ENCODE data around the gene RPH3AL.

Gene RPH3AL

DNA sequence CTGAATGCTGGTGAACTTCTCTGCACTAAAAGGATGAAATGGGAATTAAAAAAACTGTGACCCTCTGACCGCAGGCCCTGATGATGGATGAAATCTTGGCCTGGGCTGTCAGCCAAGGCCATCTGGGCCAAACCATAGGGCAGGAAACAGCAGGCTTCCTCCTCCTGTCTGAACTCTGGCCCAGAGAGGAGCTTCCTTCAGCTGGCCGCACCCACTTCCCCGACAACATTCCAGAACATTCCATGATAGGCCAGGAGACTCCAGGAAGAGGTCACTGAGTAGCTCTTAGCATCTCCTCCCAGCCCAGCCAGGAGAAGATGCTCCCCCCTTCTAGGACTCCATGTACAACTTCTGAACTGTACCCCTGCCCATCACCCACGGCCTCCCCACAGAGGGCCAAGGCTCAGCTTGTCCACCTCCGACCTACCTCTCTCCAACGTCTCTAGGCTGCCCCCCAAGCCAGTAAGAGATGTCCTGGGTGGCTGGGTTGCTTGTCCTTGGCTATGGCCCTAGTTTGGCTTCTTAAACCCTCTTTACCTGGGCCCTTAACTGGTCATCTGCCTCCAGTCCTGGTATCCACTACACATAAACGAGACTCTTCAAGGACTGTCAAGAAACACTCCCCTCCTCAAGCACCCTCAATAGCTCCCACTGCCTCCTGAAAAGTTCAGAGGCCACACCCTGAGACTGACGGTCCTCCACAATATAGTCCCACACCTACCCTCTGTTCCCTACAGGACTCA, 1.7 kb downstream of the RPH3AL start:
- TF ChIP-seq ZNF16 (tag by site-specific recombination; IDR thresholded peaks at IDR 0.05; ENCODE audit: low read depth) (peak; percentile 83), ZNF654 (tag by site-specific recombination; IDR thresholded peaks at IDR 0.05; ENCODE audit: low read depth) (no peak), ZNF239 (tag by site-specific recombination; IDR thresholded peaks at IDR 0.05) (no peak)
- ChIA-PET CTCF (interaction anchor here (0.5 to 1.0 kb wide), 2 partner anchors 22 to 42 kb away, joined by 3 to 4 read pairs; no protein-coding TSS in a partner anchor), POLR2A (no interaction called here)
- H3K4me1 ChIP-seq (ENCODE audit: control insufficient read depth, insufficient read depth, low read length) = peaks cover 13% of the 10 kb centered on the region
- H3K4me3 ChIP-seq (ENCODE audit: low read depth, low read length) = no peak overlapping the region
- no peaks in the 10 kb centered on the region for H3K9me3 ChIP-seq (ENCODE audit: control insufficient read depth, insufficient read depth, low read depth, low read length)
- no peak overlapping the region for H3K27ac ChIP-seq (ENCODE audit: extremely low read depth, low read depth, low read length)
- H3K36me3 ChIP-seq (ENCODE audit: control insufficient read depth in 2 of 2, insufficient read depth in 1 of 2, low read length in 2 of 2) = no peaks in the 10 kb centered on the region

DNA sequence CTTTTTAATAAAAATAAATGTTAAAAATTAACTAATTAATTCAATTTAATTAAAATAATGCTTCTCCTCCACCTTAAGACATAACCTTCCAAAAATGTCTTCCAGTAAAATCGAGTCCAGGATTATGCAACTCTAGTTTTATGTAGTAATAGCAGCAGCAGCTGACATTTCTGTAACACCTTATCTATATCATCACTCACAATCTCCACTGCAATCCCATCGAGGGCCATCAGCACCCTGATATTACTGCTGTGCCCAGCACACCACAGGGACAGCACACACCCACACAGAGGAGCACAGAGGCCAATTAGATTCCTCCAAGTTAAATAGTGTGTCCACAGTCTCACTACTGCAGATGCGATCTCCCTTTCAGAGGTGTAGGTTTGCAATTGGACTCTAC, 2.9 kb downstream of the RPH3AL start:
- H3K9me3 ChIP-seq (ENCODE audit: control insufficient read depth, insufficient read depth, low read depth, low read length) = no peaks in the 10 kb centered on the region
- TF ChIP-seq ZNF146 (tag by site-specific recombination; IDR thresholded peaks at IDR 0.05) = no peak
- no peak for TF ChIP-seq ZNF529 (tag by site-specific recombination; IDR thresholded peaks at IDR 0.05; ENCODE audit: insufficient replicate concordance)
- TF ChIP-seq ZNF558 (tag by site-specific recombination; IDR thresholded peaks at IDR 0.05) = no peak
- TF ChIP-seq ZNF596 (tag by site-specific recombination; IDR thresholded peaks at IDR 0.05) = no peak
- no peak for TF ChIP-seq ZNF366 (tag by site-specific recombination; conservative IDR thresholded peaks at IDR 0.05)
- no peak for TF ChIP-seq ZNF792 (tag by site-specific recombination; IDR thresholded peaks at IDR 0.05)
- TF ChIP-seq ZNF701 (tag by site-specific recombination; IDR thresholded peaks at IDR 0.05) = no peak
- TF ChIP-seq SETDB1 (IDR thresholded peaks at IDR 0.05; ENCODE audit: insufficient read length, low read length) = no peak
- TF ChIP-seq MEIS1 (CRISPR knock-in tag; IDR thresholded peaks at IDR 0.05; ENCODE audit: borderline replicate concordance) = no peak
- TF ChIP-seq ZEB2 (tag by site-specific recombination; IDR thresholded peaks at IDR 0.05) = no peak
- TF ChIP-seq, protein P1, sequence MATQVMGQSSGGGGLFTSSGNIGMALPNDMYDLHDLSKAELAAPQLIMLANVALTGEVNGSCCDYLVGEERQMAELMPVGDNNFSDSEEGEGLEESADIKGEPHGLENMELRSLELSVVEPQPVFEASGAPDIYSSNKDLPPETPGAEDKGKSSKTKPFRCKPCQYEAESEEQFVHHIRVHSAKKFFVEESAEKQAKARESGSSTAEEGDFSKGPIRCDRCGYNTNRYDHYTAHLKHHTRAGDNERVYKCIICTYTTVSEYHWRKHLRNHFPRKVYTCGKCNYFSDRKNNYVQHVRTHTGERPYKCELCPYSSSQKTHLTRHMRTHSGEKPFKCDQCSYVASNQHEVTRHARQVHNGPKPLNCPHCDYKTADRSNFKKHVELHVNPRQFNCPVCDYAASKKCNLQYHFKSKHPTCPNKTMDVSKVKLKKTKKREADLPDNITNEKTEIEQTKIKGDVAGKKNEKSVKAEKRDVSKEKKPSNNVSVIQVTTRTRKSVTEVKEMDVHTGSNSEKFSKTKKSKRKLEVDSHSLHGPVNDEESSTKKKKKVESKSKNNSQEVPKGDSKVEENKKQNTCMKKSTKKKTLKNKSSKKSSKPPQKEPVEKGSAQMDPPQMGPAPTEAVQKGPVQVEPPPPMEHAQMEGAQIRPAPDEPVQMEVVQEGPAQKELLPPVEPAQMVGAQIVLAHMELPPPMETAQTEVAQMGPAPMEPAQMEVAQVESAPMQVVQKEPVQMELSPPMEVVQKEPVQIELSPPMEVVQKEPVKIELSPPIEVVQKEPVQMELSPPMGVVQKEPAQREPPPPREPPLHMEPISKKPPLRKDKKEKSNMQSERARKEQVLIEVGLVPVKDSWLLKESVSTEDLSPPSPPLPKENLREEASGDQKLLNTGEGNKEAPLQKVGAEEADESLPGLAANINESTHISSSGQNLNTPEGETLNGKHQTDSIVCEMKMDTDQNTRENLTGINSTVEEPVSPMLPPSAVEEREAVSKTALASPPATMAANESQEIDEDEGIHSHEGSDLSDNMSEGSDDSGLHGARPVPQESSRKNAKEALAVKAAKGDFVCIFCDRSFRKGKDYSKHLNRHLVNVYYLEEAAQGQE (tag by site-specific recombination; IDR thresholded peaks at IDR 0.05) = no peak
- H3K27ac ChIP-seq (ENCODE audit: extremely low read depth, low read depth, low read length) = no peak overlapping the region
- CTCF ChIA-PET = no interaction called here
- H3K36me3 ChIP-seq (ENCODE audit: control insufficient read depth in 2 of 2, insufficient read depth in 1 of 2, low read length in 2 of 2) = no peaks in the 10 kb centered on the region
- no peak overlapping the region for H3K4me3 ChIP-seq (ENCODE audit: low read depth, low read length)
- peaks cover 13% of the 10 kb centered on the region for H3K4me1 ChIP-seq (ENCODE audit: control insufficient read depth, insufficient read depth, low read length)
- POLR2A ChIA-PET = no interaction called here

DNA sequence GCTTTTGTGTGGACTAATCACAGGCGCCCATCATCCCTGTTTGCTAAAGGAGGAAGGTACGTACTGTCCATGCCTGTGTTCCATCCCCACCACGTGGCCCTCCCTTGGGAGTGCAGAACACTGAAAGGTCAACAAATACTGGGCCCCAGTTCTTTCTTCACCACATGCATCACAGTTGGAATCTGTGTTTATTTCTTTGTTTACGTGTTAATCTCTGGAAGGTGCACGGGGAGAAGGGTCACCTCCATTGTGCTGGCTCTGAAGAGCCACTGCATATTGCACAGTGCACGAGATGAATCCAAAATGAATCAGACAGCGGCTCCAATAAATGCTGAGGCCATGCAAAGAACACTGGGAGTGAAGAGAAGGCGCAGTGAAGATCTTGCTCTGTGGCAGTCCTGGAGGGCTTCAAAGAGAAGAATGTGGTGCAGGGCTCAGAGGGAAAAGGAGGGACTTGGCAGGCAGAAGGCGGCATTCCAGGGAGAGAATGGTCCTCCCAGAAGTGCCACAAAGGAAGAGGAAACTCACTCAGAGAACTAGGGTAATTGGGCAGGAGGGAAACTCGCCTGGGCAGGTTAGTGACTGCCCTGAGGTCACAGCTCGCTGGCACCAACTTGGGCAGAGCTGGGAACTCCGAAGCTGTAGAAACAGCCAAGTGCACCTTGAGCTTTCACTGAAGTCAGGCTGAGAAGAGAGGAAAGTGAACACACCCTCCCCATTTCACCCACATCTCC, 3.7 kb downstream of the RPH3AL start:
- TF ChIP-seq ZFP3 (tag by site-specific recombination; IDR thresholded peaks at IDR 0.05; ENCODE audit: low read depth) (no peak), ZIC2 (tag by site-specific recombination; IDR thresholded peaks at IDR 0.05) (peak; percentile 68; the same call in 1 of the 2 replicates)
- no peak overlapping the region for H3K4me3 ChIP-seq (ENCODE audit: low read depth, low read length)
- ChIA-PET CTCF (no interaction called here), POLR2A (no interaction called here)
- no peak overlapping the region for H3K27ac ChIP-seq (ENCODE audit: extremely low read depth, low read depth, low read length)
- no peaks in the 10 kb centered on the region for H3K36me3 ChIP-seq (ENCODE audit: control insufficient read depth in 2 of 2, insufficient read depth in 1 of 2, low read length in 2 of 2)
- no peaks in the 10 kb centered on the region for H3K9me3 ChIP-seq (ENCODE audit: control insufficient read depth, insufficient read depth, low read depth, low read length)
- H3K4me1 ChIP-seq (ENCODE audit: control insufficient read depth, insufficient read depth, low read length) = peaks cover 13% of the 10 kb centered on the region
